Testis (tissue), 3 donors: ENCODE results near the gene DGKZ. TPM values are rescaled to one million over a fixed set of nuclear protein-coding genes. Genes with fewer than 3 reads are reported as not detected.
"Not testable (repeated sequence)": the region's sequence is repeated elsewhere in the genome, so short reads cannot be mapped to it uniquely, and the experiment has no call there.

Experiments used
- DNase-seq: peaks from one replicate; pipeline ENCODE4 v3.0.0-alpha.2; 2019
- H3K27ac ChIP-seq, 2 donors: fragments of 200-600 bp; sonication (generic); one replicate each; pipeline ENCODE4 v1.5.1; 2019
- H3K27me3 ChIP-seq: fragments of 200-600 bp; sonication (generic); one replicate; pipeline ENCODE4 v1.5.1; 2019
- H3K36me3 ChIP-seq: fragments of 200-600 bp; sonication (generic); one replicate; pipeline ENCODE4 v1.5.1; 2017; ENCODE audit warnings: low read depth; ENCODE audit errors: missing control alignments
- H3K4me1 ChIP-seq: fragments of 200-600 bp; sonication (generic); one replicate; pipeline ENCODE4 v1.5.1; 2019
- H3K4me3 ChIP-seq, 2 donors: fragments of 200-600 bp; sonication (generic); one replicate each; pipeline ENCODE4 v1.5.1; 2017 to 2019
- H3K9me3 ChIP-seq: fragments of 200-600 bp; sonication (generic); one replicate; pipeline ENCODE4 v1.5.1; 2017
- POLR2A ChIP-seq: fragments of 450-650 bp; IDR thresholded peaks from one replicate; pipeline ENCODE4 v1.6.1; 2017; ENCODE audit warnings: antibody characterized with exemption, mild to moderate bottlenecking, moderate library complexity
- WGBS, 2 donors: methylation state at CpG; one replicate each; pipeline ENCODE4 v1.1.5; 2018; 5-methylcytosine and 5-hydroxymethylcytosine counted together
- intact Hi-C: fragments of 100-400 bp; cut with DNase I; formaldehyde crosslinking; loops from one replicate; pipeline ENCODE4 v1.15.1; 2023; ENCODE audit warnings: low total_unique reads
- polyA plus RNA-seq: library from polyadenylated mRNA; stranded (reverse); fragments of 350-450 nt; fragmentation: Illumina TruSeq; extraction: RNeasy Lipid Tissue Mini Kit (QIAGEN cat#74804); gene quantifications from one replicate; pipeline ENCODE4 v1.2.3, GENCODE V29; 2014; ENCODE audit warnings: low read depth, low replicate concordance; ENCODE audit not compliant: insufficient read depth
- total RNA-seq, 2 donors: library from RNA; depleted of rRNA; stranded (reverse); fragments of >200 nt; gene quantifications; one replicate each; pipeline ENCODE4 v1.2.3, GENCODE V29; 2016
- TF ChIP-seq, protein P1 (sequence below), 3 experiments: fragments of 450-650 bp in 2 of 3; fragments of 200-600 bp in 1 of 3; sonication (generic) in 1 of 3; IDR thresholded peaks; one replicate each; pipeline ENCODE4 v1.5.1; 2016 to 2019; ENCODE audit warnings: antibody characterized with exemption in 3 of 3, mild to moderate bottlenecking in 2 of 3, moderate library complexity in 1 of 3

Gene DGKZ
- total and polyA plus RNA-seq, 3 donors from 2014 or later: 33.8 to 104 (median 67.2) TPM

DNA sequence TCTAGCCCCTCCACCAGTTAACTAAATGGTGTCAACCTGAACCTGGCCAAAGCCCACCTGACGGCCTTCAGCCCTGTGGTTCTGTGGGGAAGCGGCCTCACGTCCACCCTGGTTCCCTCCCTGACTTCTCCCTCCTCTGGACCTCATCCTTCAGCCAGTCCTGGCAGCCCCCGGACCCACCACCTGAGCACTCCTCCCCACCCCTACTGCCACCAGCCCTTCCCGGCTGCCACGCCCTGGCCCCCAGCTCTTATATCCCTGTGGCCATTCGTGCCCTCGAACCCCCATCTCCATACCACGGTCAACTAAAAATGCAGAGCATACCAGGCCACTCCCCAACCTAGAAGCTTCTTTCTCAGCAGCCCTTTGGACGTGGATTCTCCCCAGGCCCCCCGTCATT lies 30.0 kb downstream of the DGKZ start:
- 95 to 96% methylated on average over 11 of the region's 11 CpGs for WGBS, 2 donors
- no peak for TF ChIP-seq POLR2A
- TF ChIP-seq, protein P1, sequence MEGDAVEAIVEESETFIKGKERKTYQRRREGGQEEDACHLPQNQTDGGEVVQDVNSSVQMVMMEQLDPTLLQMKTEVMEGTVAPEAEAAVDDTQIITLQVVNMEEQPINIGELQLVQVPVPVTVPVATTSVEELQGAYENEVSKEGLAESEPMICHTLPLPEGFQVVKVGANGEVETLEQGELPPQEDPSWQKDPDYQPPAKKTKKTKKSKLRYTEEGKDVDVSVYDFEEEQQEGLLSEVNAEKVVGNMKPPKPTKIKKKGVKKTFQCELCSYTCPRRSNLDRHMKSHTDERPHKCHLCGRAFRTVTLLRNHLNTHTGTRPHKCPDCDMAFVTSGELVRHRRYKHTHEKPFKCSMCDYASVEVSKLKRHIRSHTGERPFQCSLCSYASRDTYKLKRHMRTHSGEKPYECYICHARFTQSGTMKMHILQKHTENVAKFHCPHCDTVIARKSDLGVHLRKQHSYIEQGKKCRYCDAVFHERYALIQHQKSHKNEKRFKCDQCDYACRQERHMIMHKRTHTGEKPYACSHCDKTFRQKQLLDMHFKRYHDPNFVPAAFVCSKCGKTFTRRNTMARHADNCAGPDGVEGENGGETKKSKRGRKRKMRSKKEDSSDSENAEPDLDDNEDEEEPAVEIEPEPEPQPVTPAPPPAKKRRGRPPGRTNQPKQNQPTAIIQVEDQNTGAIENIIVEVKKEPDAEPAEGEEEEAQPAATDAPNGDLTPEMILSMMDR (IDR thresholded peaks at IDR 0.05): no peak
- intact Hi-C loops: no loop called here

DNA sequence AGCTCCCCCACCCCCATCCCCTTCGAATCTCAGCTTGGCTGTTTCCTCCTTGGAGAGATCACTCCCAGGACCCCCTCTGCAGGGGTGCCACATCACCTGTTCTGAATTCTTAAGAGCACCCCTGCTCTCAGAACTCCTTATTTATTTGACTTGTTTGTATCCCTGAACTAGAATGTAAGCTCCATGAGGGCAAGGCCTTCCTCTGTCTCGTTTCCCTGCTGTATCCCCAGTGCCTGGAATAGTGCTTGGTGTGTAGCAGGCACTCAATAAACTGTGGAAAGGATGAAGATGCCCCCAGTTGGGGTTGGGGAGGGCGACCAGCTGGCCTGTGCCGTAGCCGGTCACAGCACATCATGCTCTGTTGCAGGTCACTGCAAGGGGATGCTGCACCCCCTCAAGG lies 30.6 kb downstream of the DGKZ start:
- H3K27ac ChIP-seq: no peak overlapping the region
- no peak for TF ChIP-seq POLR2A
- TF ChIP-seq, protein P1 (IDR thresholded peaks at IDR 0.05): no peak
- no peak for DNase-seq
- intact Hi-C loops: no loop called here
- no peak overlapping the region for H3K4me3 ChIP-seq
- 79 to 91% methylated on average over 5 of the region's 5 CpGs for WGBS, 2 donors
- no peaks in the 10 kb centered on the region for H3K36me3 ChIP-seq
- H3K4me1 ChIP-seq: peaks cover 11% of the 10 kb centered on the region
- no peaks in the 10 kb centered on the region for H3K27me3 ChIP-seq
- H3K9me3 ChIP-seq: no peaks in the 10 kb centered on the region

More for the DNA sequence above, 30.0 kb downstream of the DGKZ start:
- H3K27ac ChIP-seq: no peak overlapping the region
- no peaks in the 10 kb centered on the region for H3K27me3 ChIP-seq
- H3K4me3 ChIP-seq: no peak overlapping the region
- no peaks in the 10 kb centered on the region for H3K36me3 ChIP-seq
- DNase-seq: no peak
- peaks cover 9% of the 10 kb centered on the region for H3K4me1 ChIP-seq
- no peaks in the 10 kb centered on the region for H3K9me3 ChIP-seq

DNA sequence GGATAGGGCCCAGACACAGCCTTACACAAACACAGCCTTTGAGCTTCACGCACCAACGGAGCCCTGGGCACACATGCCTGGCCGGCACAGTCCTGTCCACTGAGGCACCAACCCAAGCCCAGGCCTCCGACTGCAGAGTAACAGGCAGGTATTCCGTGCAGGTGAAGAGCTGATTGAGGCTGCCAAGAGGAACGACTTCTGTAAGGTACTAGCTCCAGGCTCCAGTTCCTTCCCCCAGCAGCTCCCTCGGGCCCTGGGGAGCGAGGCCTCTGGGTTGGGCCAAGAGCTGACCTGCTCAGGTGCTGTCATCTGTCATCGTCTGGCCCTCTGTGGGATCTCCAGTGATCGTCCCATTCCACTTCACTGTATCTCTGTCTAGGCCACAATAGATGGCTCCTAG lies 31.0 kb downstream of the DGKZ start:
- no peak overlapping the region for H3K4me3 ChIP-seq
- no peak for DNase-seq
- H3K27me3 ChIP-seq: no peaks in the 10 kb centered on the region
- no peaks in the 10 kb centered on the region for H3K9me3 ChIP-seq
- H3K4me1 ChIP-seq: peaks cover 11% of the 10 kb centered on the region
- no peaks in the 10 kb centered on the region for H3K36me3 ChIP-seq
- 86 to 87% methylated on average over 4 to 10 of the region's 10 CpGs for WGBS, 2 donors
- intact Hi-C loops: no loop called here
- TF ChIP-seq, protein P1 (IDR thresholded peaks at IDR 0.05): no peak
- no peak for TF ChIP-seq POLR2A
- no peak overlapping the region for H3K27ac ChIP-seq

DNA sequence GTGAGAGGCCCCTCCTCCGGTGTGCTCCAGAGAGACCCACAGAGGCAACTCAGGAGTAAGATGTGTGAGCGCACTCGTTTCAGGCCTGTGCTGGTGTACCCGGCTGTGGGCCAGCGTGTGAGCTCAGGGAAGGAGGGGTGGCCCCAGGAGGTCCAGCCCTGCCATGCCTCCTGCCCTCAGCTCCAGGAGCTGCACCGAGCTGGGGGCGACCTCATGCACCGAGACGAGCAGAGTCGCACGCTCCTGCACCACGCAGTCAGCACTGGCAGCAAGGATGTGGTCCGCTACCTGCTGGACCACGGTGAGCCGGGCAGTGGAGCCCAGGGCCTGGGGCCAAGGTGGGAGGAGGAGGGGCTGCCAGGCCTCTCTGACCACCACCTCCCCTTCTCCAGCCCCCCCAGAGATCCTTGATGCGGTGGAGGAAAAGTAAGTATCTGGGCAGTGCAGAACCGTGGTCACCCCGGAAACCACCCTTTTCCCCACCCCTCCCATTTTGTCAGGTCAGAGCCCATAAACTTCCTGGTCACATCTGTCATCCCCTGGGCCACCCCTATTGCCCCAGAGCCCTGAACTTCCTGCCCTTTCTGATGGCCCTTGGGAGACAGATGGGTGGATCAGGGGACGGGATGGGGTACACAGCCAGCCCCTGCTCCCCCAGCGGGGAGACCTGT lies 31.7 kb downstream of the DGKZ start:
- Histone ChIP-seq H3K27me3 (no peaks in the 10 kb centered on the region), H3K4me3 (no peak overlapping the region), H3K36me3 (no peaks in the 10 kb centered on the region), H3K4me1 (peaks cover 11% of the 10 kb centered on the region), H3K27ac (no peak overlapping the region), H3K9me3 (no peaks in the 10 kb centered on the region)
- WGBS, 2 donors: 81% methylated on average over 11 to 20 of the region's 20 CpGs
- DNase-seq: no peak
- TF ChIP-seq POLR2A: no peak
- TF ChIP-seq, protein P1 (IDR thresholded peaks at IDR 0.05): no peak
- intact Hi-C loops: no loop called here

DNA sequence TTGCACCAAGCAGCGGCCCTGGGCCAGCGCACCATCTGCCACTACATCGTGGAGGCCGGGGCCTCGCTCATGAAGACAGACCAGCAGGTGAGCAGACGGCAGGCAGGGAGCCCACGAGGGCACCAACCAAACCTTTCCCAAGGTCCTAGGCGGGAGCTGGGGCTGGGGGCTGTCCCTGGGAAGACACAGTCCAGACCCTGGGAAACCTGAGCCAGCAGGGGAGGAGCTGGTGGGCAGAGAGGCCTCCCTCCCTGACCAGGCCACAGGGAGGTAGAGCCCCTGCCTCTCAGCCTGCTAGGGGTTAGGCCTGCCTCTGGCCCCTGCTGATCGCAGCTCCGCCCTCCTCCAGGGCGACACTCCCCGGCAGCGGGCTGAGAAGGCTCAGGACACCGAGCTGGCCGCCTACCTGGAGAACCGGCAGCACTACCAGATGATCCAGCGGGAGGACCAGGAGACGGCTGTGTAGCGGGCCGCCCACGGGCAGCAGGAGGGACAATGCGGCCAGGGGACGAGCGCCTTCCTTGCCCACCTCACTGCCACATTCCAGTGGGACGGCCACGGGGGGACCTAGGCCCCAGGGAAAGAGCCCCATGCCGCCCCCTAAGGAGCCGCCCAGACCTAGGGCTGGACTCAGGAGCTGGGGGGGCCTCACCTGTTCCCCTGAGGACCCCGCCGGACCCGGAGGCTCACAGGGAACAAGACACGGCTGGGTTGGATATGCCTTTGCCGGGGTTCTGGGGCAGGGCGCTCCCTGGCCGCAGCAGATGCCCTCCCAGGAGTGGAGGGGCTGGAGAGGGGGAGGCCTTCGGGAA lies 32.4 kb downstream of the DGKZ start:
- DNase-seq, H3K9me3 ChIP-seq, intact Hi-C loops, H3K36me3 ChIP-seq, H3K27me3 ChIP-seq: not testable (repeated sequence)
- H3K4me3 ChIP-seq: peak overlapping the region in 1 of 2 donors; percentile 68
- peak overlapping the region; percentile 68 to 79 for H3K27ac ChIP-seq
- peaks cover 11% of the 10 kb centered on the region for H3K4me1 ChIP-seq
- 62 to 74% methylated on average over 11 to 33 of the region's 36 CpGs for WGBS, 2 donors
